GM19099 (cell line): Measurements from ENCODE around the gene SAA1.

Experiments
- POLR2A ChIP-seq: IDR thresholded peaks from 3 replicates; pipeline ENCODE4 v1.6.1; 2011; ENCODE audit warnings: low read depth; ENCODE audit not compliant: insufficient read length; ENCODE audit errors: extremely low read depth

SAA1 gene

GRCh38 chr11:18246379-18247190 lies 19.5 kb upstream of the SAA1 start:
- peak; percentile 23 for TF ChIP-seq POLR2A

GRCh38 chr11:18248561-18248960 lies 17.5 kb upstream of the SAA1 start, which contains the start of gene SAA2:
SAA2 (minus strand) TSS chr11:18248668; CDS start chr11:18248011, 657 bp downstream.
- TF ChIP-seq POLR2A, result no peak

DNA sequence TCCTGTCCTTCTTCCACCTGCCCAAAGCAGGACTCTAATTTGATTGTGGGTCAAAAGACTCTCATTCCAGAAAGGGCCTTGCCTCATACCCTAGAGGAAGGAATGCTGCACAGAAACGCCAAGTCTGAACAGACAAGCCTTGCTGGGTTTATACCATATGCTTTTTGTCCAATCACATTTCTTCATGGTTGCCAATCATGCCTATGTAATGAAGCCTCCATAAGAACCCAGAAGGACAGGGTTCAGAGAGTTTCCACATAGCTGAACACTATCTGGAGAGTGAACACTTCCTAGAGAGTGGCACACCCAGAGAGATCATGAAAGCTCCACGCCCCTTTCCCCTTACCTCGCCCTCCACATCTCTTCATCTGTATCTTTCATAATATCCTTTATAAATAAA lies 12.8 kb upstream of the SAA1 start:
- TF ChIP-seq POLR2A, result no peak

DNA sequence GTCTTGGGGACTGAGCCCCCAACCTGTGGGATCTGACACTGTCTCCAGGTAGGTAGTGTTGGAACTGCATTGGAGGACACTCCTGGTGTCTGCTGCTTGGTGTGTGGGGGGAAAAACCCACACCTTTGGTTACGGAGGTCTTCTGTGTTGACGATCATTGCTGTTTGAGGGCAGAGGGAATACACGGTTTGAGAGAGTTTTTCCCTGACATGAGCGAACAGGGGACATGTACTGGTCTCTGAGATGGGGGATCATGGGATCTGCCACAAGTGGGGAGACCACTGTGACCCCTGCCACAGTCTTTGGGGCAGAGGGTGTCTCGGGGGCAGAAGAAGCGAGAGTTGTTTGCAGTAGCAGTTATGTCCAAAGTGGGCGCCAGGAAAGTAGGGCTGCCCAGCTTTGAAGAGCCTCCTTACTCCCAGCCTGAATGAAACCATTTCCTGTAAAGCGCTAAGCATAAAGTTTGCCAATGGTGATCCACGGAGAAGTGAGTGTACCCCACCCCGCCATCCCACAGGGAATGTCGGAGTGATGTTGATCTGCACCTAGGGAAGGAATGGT lies 12.2 kb upstream of the SAA1 start:
- TF ChIP-seq POLR2A, result no peak

DNA sequence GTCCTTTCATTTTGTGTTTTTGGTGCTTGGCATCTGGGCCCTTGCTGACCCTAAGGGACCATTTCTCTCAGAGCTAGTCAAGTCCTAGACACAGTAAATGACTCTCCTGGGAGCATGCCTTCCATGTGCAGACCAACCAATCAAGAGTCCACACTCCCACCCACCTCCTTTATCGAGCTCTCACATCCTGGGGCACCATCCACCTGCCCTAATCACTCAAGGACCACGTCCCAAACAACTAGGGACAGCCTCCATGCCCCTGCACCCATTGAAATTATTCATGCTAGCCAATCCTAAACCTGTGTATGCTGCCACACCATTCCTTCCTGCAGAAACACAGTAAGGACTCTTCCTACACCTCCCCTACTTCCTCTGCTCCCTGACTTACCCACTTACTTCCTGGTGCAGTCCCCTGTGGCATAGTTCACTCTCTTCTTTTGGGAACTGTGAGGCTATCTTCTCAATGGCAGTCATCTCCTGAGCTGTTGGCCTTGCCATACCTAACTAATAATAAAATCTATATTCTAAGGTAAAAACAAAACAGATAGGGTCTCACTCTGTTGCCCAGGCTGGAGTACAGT lies 11.2 kb upstream of the SAA1 start:
- no peak for TF ChIP-seq POLR2A

GRCh38 chr11:18259259-18259658 lies 6.8 kb upstream of the SAA1 start:
- no peak for TF ChIP-seq POLR2A

DNA sequence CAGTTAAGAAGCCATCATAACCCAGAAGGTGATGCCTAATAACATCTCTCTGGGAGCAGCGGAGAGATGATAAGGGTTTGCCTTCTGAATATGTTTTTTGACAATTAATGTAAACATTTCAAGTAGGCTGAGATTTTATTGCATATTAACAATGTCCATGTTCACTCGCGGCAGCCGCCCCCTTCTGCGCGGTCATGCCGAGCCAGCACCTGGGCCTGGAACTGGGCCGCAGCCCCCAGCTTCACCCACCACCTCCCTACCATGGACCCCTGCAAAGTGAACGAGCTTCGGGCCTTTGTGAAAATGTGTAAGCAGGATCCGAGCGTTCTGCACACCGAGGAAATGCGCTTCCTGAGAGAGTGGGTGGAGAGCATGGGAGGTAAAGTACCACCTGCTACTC lies 4.3 kb upstream of the SAA1 start:
- no peak for TF ChIP-seq POLR2A

GRCh38 chr11:18264035-18264434 lies 2.0 kb upstream of the SAA1 start:
- TF ChIP-seq POLR2A, result no peak

- TF ChIP-seq POLR2A, result no peak
Observed at GRCh38 chr11:18264677-18265555, 1.1 kb upstream of the SAA1 start.

DNA sequence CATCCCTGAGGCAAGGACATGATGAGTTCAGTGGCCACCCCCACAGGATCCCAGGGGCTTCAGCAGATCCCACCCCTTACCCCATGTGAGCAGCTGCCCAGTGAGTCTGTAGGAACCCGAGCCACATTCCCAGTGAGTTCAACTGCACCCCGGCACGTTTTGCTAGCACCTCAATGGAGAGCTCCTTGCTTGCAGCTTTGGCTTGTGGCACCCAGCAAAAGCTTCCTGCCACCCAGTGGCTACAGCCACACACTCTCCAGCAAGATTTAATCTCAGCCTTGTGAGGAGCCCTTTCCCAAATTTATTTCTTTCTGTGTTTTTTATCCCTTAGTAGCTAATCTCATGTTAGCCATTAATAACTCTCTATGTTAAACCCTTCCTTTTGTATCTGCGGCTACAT lies 4.0 kb downstream of the SAA1 start:
- no peak for TF ChIP-seq POLR2A

DNA sequence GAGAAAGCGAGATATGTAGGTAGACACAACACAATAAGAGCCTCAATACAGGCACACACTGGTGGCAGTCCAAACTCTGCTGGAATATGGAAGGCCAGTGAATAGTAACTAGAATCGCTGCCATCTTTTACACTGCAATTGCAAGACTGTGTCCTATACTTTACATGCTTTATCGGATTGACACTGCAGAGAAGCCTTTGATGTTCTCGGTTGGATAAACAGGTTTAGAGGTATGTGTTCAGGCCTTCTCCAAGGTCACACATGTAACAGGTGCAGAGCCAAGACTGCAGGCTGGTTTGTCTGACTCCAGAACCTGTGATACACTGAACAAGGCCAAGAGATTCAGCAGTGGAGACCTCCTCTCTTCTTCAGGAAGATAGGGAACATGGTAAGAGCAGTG lies 5.1 kb downstream of the SAA1 start:
- no peak for TF ChIP-seq POLR2A

DNA sequence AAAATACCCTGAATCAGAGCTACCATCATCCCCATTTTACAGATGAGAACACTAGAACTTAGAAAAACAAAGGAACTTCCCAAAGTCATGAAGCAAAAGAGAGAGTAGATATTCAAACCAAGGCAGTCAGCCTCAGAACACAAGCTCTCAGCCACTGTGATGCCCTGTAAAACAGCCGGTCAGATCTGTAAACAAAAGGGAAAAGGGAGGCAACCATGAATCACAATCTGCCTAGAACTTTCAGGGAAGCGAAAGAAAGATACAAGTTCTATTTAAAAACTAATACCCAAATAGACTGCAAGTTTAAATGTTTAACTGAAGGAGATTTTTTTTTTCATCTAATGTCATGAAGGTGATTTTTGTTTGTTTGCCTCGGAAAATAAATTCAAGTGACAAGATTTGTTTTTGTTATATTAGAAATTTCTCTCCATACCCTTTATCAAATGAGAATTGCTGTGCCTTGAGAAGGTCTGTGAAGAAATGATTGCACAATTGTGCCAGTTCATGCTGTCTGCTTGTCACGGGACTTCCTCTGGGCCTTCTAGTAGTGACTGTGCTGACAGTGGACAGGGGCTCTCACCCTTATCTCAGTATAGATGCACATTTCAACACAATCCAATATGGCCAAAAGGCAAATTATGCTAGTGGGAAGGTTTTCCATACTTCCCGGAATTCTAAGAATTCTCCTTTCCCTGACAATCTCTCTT lies 11.7 kb downstream of the SAA1 start:
- no peak for TF ChIP-seq POLR2A

GRCh38 chr11:18280438-18281045 lies 14.5 kb downstream of the SAA1 start:
- TF ChIP-seq POLR2A, result no peak

- no peak for TF ChIP-seq POLR2A
Observed at GRCh38 chr11:18282626-18283025, 16.6 kb downstream of the SAA1 start.
